ENCODE measurements around the gene COL8A1.

COL8A1 gene

DNA sequence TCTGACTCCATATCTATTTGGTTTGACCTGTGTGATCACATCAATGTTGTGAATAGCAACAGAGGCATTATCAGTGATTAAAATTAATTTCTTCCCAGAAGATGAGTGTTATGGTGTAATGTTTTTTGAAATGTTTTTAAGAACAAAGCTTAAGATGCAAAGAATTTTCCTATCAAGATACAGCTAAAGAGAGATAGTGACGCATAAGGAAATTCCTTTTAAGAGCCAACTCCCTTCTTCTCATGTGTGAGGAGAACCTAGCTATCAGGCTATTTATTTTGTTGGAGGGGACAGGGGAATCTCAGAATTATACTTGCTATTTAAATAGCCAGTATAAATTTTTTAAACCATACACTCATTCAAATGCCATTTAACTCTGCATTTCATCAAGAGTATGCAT is 71.3 kb downstream of the COL8A1 start:
- DNase-seq (ENCODE audit: low read depth): peak; percentile 73

DNA sequence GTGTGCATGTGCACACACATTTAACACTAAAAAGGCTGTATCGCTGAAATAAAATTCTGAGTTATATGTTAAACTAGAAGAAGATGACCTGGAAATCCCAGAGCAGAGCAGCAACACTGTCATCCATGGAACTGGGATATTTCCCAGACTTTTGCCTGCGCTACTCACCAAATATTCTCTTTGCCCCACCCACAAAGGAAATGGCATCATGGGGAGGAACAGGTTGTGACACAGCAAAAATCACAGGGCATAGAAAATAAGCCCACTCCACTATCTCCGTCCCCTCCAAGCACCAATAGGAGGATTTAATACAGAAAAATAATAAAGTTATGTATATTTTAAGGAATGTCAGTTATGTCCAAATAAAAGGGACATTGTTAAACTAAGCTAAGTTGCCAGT is 71.7 kb downstream of the COL8A1 start:
- DNase-seq (ENCODE audit: low read depth): no peak

DNA sequence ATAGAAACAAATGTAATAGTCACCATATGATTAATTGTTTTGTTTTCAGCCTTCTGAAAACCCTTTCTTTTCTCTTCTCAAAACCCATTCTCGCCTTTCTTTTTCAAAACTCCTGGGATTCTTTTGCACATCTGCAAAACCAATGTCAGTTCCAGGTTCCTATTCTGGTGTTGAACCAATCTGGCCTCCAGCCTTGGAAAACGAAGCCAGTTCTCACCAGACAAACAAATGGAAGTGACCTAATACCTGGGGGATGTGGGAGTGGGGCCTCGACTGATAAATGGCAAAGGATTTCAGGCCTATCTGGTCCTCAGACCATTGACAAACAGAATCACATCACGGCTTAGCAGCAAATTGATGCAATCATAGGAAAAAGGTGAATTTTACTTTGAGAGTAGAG is 73.0 kb downstream of the COL8A1 start:
- DNase-seq (ENCODE audit: low read depth): no peak

DNA sequence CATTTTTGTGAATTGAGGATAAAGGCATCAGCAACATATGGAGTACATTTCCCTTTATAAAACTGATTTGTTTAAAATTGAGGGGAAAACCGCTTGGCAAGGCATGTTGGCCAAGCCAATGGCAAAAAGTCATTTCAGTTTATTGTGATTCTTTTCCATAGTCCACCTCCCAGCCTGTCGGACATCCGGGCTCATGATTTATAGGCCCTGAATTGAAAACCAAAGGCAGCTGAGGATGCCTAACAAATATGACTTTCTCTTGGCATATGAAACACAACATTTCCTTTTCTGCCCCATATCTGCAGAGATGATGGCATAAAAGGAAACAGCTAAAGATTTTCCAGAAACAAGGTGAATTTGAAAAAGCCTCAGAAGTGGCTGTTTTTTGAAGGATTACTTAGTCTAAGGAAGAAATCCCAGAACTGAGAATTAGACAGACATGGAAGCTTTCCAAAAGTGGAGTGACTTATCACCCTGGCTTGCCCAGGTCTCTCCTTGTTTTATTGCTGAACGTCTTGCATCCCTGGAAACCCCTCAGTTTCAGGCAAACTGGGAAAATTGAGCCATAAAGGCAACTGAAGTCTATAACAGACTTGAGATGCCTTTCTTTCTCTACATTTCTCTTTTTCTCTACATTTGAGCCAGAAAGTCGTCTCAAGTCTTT is 74.0 kb downstream of the COL8A1 start:
- no peak for DNase-seq (ENCODE audit: low read depth)

DNA sequence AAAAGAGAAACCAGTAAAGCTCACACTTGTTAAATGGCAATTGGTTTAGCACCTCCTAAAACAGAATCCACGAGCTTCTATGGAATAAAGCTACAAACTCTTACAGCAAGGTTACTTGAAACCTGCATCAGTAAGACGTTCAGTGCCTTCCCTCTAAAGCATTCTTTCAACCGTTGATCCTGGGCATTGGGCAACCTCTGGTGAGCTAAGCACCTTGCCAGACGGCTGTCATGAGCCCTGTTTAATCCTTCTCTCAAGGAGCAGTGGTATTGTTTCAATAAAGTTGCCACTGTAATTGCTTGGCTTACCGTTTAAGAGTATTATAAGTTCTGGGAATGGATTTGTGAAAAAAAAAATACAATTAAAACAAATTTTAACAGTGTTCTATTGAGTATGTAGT is 75.0 kb downstream of the COL8A1 start:
- DNase-seq (ENCODE audit: low read depth): peak; percentile 78

DNA sequence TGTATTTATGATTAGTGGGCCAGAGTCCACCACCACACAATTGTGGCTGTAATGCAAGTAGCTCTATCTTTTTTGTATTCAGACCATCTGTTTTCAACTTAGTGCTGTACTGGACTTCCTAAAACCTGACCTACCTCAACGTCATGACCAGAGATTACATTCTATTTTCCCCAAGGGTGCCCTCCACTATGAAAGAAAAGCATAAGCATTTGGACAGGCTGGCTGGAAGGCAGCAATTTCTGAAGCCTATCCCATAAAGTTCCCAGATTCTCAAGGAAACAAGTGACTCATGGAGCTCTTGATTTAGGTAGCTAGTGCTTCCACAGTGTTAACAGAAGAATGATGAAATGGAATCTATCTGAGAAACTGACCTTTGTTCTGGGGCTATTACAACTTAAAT is 75.8 kb downstream of the COL8A1 start:
- DNase-seq (ENCODE audit: low read depth): peak; percentile 76

DNA sequence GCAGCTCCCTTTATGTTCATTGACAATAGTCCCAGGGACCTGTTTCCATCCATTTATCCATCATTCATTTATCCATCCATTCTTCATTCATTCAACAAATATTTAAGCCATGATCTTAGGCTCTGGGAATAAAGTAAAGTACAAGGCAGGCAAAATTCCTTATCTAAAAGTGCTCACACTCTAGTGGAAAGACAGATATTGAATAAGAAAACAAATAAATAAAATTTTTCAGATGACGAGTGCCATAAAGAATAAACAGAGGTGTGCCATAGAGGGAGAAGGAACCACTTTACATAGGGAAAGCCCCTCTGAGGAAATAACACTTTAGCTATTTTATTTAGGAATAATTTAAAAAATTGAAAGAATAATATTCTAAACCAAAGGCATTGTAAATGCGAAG is 76.2 kb downstream of the COL8A1 start:
- DNase-seq (ENCODE audit: low read depth): no peak

DNA sequence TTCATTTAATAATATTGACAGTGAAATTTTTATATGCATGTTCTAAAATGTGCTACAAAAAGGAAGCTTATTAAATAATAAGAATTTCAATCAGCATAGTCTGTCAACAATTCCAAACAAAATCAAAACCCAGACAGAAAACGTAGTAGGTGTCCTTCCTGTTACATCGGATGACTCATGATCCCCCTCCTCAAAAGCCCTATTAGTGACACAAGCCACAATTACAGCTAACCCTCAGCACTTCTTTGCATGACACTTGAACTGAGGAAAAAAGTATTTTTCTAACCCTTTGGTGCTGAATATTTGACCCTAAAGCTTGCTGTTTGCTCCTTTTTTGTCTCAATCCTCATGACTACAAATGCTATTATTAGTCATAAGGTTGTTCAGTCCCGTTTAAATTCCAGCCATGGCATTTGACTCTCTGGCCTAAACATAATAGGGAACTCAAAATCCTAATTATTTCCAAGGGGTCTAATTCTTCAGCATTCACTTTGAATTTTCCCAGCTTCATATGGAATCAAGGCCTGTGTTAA is 78.1 kb downstream of the COL8A1 start:
- no peak for DNase-seq (ENCODE audit: low read depth)

DNA sequence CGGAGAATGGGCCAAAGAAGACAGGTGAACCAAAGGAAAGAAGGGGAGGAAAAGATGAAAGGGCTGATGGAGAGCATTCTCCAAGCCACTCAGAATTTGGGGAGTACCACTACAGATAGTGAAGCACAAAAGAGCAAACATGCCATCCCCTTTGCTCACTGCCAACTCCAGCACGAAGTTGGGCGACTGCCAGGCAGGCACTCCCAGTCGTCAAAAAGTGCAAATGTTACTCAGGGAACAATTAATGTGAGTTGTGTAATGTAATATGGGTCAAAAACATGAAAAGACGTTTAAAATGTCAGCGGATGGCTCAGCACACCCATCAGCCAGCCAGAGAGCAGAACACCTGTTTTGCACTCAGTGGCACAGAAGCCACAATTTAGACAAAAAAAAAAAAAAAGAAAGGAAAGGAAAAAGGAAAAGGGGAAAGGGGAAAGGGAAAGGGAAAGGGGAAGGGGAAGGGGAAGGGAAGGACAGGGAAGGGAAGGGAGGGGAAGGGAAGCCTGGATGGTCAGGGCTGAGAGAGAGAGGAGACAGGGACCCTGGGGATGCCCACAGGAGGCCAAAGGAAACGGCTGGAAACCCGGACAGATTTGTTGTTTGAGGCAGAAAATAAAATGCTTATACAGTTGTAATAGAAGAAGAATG is 82.7 kb downstream of the COL8A1 start:
- DNase-seq (ENCODE audit: low read depth): no peak

DNA sequence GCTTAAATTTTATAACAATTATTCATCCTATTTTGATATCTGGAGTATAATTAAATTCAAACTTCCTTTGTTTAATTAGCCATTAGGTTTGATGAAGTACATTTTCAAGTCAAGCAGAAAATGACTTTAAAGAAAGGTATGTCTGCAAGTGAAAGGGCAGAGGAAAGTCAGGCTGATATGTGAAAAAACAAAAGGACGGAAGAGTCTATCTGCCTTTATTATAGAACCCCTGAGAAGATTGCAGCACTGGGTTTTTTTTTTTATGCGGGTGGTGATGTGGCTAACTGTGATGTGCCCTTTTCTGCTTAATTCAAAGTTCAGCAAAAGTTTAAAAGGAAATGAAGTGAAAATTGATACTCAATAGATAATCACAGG is 83.2 kb downstream of the COL8A1 start:
- no peak for DNase-seq (ENCODE audit: low read depth)

DNA sequence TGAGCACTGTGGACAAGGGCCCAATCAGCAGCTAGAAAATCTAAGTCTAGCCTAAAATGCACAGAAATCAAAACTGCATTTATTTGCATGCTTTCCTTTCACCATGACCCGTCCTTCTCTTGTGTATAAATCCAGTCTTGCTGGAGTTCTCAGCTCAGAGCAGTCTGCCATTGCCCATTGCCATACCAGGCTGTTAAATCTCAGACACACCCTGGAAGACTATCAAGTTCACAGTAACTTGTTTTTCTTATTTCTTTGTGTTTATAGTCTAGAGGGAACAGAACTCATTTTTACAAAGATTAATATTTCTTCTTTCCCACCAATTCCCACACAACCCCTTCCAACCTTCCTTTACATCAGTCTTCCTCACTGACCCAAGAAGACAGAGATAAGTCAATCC is 85.9 kb downstream of the COL8A1 start:
- no peak for DNase-seq (ENCODE audit: low read depth)

DNA sequence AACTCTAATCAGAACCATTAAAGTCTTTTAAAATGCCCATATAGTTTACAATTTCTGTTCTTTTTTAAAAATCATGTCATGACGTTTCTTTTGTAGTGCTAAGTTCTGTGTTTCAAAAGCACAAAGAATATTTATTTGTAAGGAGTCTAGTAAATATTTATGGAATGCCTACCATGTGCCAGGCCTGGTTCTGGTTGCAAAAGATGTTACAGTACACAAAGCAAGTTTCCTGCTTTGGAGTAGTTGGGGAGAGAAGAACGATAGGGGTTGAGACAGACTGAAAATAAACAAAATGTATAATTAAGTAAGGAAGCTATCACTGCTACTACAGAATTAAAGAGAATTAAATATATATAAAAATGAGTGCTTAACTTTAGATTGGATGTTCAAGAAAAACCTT is 92.5 kb downstream of the COL8A1 start:
- peak; percentile 76 for DNase-seq (ENCODE audit: low read depth)

DNA sequence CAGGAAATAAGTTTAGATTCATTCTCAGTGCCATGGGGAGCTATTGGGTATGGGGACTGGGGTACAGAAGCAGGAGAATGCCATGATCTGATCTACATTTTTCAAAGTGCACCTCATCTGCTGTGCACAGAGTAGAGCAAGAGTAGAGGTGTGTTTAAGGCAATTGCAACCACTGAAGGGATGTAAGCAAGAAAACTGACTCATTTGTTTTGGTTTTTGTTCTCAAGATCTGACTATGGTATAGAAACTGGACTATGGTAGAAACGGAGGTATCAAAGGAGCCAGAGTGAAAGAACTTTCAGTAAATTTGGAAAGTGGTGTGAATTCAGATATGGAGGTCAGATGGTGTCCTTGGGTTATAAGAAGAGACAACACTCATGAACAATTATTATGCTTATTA is 93.1 kb downstream of the COL8A1 start:
- DNase-seq (ENCODE audit: low read depth): no peak

DNA sequence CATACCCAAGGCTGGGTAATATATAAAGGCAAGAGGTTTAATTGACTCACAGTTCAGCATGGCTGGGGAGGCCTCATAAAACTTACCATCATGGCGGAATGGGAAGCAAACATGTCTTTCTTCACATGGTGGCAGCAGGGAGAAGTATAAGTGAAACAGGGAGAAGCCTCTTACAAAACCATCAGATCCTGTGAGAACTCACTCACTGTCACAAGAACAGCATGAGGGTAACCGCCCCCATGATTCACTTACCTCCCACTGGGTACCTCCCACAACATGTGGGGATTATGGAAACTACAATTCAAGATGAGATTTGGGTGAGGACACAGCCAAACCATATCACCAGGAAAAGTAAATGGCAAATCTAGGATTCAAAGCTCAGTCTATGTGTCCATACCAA is 102.0 kb downstream of the COL8A1 start:
- peak; percentile 54 for DNase-seq (ENCODE audit: low read depth)

DNA sequence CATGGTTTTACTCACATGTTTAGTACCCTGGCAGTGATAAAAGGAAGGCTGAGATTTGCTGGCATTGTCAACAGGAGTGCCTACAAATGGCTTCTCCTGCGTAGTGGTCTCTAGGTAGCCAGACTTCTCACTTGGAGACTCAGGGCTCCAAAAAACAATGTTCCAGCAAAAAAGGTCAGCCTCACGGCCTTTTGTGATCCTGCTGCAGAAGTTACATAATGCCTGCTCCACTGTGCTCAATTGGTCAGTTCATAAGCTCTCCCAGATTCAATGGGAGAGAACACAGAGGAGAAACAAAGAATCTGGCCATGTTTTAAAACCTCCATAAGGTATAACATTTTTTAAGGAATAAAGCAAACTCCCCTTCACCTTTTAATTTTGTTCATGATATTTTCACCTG is 103.2 kb downstream of the COL8A1 start:
- no peak for DNase-seq (ENCODE audit: low read depth)

DNA sequence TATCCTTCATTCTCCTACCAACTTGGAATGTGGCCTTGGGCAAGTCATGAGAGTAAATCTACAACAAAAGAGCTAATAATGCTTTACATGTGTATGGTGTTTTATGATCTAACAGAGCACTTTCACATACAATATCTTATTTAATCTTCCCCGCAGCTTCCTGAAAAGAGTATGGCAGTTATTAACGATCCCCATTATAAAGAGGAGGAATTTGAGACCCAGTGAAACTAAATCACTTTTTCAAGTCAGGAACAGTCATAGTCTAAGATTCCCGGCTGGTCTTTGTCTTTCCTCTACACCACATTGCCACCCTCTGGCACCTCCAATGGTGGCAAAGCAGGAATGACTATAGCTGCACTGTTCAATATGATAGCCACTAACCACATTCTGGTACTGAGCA is 109.5 kb downstream of the COL8A1 start:
- peak; percentile 26 for DNase-seq (ENCODE audit: low read depth)

DNA sequence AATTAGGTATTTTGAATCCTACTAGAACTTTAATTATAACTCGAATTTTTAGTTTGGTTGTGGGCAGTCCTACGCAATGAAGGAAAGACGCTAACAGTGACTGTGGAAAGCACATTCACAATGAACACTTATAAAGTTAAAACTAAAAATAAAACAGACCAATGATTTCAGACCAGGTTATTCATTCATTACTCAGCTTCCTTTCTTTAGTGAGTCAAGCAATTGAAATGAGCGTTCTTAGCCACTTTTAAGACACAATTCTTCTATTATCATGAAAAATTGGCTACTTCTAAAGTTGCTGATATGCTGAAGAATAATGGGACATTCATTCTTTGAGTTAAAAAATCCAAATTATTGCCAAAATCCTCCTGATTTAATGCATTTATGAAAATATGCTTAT is 113.3 kb downstream of the COL8A1 start:
- DNase-seq (ENCODE audit: low read depth): peak; percentile 82

DNA sequence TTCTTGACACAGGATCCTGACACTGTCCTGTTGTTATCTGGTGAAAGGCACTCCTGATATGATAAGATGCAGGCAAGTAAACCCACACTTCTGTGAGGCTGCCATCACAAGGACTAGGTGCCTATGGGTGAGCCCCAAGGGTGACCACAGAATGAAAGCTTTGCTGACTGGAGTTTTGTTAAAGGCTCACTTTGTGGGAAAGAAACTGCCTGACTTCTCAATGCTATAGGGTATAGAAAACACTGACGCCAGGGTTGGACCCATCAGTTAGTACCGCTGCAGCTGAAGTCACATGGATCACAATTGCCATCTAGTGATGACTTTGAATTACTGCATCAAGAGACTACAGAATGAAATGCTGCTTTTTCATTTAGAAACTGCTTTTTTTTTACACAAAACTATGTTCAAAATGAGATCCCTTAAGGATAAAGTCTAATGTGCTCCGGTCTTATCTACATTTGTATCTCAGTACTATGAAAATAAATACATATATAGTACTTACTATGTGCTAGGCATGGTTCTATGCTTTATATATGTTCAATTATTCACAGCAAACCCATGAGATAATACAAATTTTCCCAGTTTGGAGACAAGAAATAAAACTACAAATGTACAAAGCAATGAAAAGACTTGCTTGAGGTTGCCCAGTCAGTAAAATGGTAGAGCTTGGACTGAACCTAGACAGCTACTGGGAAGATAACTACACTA is 115.0 kb downstream of the COL8A1 start:
- DNase-seq (ENCODE audit: low read depth): peak; percentile 81

DNA sequence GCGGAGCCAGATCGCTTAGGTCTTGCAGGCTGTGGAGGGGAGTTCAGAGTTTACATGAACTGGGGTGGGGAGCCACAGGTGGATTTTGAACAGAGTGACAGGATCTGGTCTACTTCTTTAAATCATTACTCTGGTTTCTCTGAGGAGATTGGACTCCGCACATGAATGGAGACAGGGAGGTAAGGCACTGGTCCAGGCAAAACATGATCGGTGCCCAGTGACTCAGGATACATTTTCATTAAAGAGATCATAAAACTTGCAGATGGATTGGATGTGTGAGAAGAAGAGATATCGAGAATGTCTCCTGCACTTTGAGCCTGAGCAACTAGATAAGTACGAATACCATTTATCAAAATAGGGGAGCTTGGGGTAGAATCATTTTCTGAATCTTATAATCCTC is 117.4 kb downstream of the COL8A1 start:
- DNase-seq (ENCODE audit: low read depth): no peak

DNA sequence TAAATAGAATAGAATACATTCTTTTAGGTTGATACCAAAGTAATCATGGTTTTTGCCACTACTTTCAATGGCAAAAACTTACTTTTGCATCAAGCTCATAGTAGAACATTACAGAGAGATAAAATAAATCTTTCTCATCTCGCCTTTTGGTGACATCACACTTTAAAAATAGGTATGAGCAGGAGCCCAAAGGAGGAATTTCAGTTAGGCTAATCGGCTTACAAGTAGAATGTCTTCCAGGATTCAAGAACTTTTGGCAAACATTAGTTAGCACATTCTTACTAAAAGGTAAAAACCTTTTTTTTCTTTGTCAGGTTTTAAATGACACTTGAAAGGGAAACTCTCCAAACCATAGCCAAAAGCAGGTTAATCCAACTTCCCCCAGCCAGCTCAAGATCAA is 119.6 kb downstream of the COL8A1 start:
- DNase-seq (ENCODE audit: low read depth): no peak

DNA sequence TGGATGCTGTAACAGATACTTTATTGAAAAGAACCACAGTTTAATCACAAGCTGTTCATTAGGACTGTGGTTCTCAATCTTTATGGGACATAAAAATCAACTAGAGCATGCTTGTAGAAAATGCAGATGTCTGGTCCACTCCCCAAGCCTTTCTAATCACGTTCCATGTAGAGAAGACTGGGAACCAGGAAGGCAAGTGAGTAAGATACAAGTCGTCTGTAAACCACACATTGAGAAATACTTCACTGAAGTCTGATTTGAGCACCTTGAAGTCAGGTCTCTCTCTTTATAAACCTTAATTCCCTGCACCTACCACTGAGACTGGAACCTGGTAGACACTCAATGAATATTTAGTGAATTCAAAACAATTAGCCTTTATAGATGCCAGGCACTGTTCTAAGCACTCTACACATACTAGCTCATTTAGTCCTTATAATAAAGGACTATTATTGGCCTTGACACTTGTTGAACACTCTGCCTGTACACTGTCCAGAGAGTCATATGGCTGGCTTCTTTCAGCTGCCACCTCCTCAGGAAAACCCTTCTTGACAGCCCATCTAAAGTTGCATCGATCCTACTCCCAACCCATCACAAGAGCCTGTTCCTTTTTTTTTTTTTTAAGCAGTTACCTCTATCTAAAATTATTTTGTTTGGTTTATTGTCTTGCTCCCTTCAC is 120.2 kb downstream of the COL8A1 start:
- no peak for DNase-seq (ENCODE audit: low read depth)

DNA sequence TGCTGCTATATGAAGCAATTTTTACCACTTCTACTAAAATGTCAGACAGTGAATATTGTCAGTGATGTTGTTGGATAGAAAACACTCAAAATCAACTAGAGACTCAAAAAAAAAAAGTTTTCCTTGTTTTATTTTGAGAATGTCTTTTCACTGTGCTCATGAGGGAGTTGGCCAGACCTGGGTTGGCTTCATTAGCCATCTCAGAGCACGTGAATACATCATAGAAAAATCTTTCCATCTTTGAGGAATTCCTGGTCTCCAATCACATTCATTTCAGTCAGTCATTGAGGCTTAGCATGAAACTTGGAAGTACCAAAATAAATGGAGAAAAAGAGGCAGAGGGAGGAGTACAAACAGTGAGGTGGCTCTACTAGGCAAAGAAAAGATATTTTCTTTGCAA is 121.6 kb downstream of the COL8A1 start:
- DNase-seq (ENCODE audit: low read depth): no peak

DNA sequence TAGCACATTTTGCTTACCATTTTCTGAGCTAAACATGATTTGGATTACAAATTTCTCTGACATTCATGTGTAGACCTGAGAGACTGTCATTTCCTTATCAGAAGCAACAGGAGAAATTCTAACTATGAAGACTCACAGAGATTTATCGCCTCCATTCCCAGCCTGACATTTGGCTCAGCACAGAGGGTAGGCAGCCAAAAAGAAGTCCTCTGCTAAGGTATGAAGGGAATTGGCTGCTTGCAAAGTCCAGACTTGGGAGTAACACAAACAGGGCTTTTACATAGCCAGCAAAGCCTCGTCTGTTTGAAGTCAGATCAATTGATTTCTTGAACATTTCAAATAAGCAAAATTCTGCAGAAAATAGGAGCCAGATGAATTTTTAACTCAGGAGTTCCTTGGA is 122.2 kb downstream of the COL8A1 start:
- DNase-seq (ENCODE audit: low read depth): peak; percentile 56
